ENCODE measurements around the gene EDRF1. TPM values are rescaled to one million over a fixed set of nuclear protein-coding genes. Genes with fewer than 3 reads are reported as not detected.

The EDRF1 gene
- total and polyA plus RNA-seq, 2 of the 13 experiments (the other 11 are each of a cell fraction or from before 2014, with no cell fraction given), result 16.9 to 26.7 TPM

- Histone ChIP-seq H3K27me3 (ENCODE audit: control insufficient read depth in 1 of 2, insufficient read depth in 2 of 2, low read length in 2 of 2) (no peaks in the 10 kb centered on the region), H4K20me1 (ENCODE audit: insufficient read depth, low read length) (no peaks in the 10 kb centered on the region), H3K9me3 (ENCODE audit: low read length) (no peaks in the 10 kb centered on the region), H3K4me1 (ENCODE audit: insufficient read depth, low read length) (no peaks in the 10 kb centered on the region), H3K9ac (ENCODE audit: insufficient read depth, low read depth, low read length) (no peak overlapping the region), H2AFZ (ENCODE audit: low read length) (no peak overlapping the region), H3K4me2 (ENCODE audit: low read depth, low read length) (no peak overlapping the region), H3K79me2 (ENCODE audit: insufficient read depth, low read length) (no peaks in the 10 kb centered on the region), H3K4me3 (replicated peaks in 1 of 3; ENCODE audit: insufficient read depth in 1 of 3, low read depth in 2 of 3, low read length in 3 of 3) (no peak overlapping the region), H3K27ac (ENCODE audit: extremely low read length, insufficient read depth, low read length) (no peak overlapping the region), H3K36me3 (replicated peaks in 1 of 2; ENCODE audit: control insufficient read depth in 1 of 2, insufficient read depth in 2 of 2, low read length in 2 of 2) (peaks cover 16 to 78% of the 10 kb centered on the region in 2 experiments)
- POLR2A ChIA-PET, result no interaction called here
- TF ChIP-seq SETDB1 (CRISPR knock-in tag; IDR thresholded peaks at IDR 0.05; ENCODE audit: borderline replicate concordance) (no peak), ZNF124 (CRISPR knock-in tag; IDR thresholded peaks at IDR 0.05) (no peak), ATF7-NPFF (CRISPR knock-in tag; IDR thresholded peaks at IDR 0.05; ENCODE audit: low read depth) (no peak), TFAP4 (IDR thresholded peaks at IDR 0.05; ENCODE audit: borderline replicate concordance, low read depth) (no peak), MEIS1 (CRISPR knock-in tag; IDR thresholded peaks at IDR 0.05; ENCODE audit: borderline replicate concordance) (no peak), HNF4A (CRISPR knock-in tag; IDR thresholded peaks at IDR 0.05) (no peak), ZNF597 (CRISPR knock-in tag; IDR thresholded peaks at IDR 0.05) (no peak), REPIN1 (CRISPR knock-in tag; IDR thresholded peaks at IDR 0.05; ENCODE audit: borderline replicate concordance, low read depth) (no peak), ZNF101 (CRISPR knock-in tag; IDR thresholded peaks at IDR 0.05; ENCODE audit: borderline replicate concordance, low read depth) (no peak), TEAD3 (CRISPR knock-in tag; optimal IDR thresholded peaks at IDR 0.05; ENCODE audit: borderline replicate concordance) (no peak), ZNF556 (CRISPR knock-in tag; IDR thresholded peaks at IDR 0.05; ENCODE audit: borderline replicate concordance) (no peak), HNF4G (IDR thresholded peaks at IDR 0.05; ENCODE audit: borderline replicate concordance, low read depth, low read length) (no peak), HNF4G (CRISPR knock-in tag; IDR thresholded peaks at IDR 0.05; ENCODE audit: borderline replicate concordance, low read depth) (no peak), HCFC1 (IDR thresholded peaks at IDR 0.05; ENCODE audit: low read depth, low read length) (no peak), DZIP1 (CRISPR knock-in tag; IDR thresholded peaks at IDR 0.05) (no peak)
- CTCF ChIA-PET (ENCODE audit: low intra/inter-chr PET ratio, low total read pairs), result no interaction called here
- no peak for ATAC-seq
- no peak for FAIRE-seq
- intact Hi-C loops (cut with micrococcal nuclease; ENCODE audit: unreplicated experiment), result loop anchor here (10.0 kb wide), 1 partner anchor 77 kb away; the partner anchor contains the start of genes BCCIP and UROS
- DNase-seq (ENCODE audit: low spot score), result no peak
- no TSS peak for BruUV-seq (replicated peaks)
- WGBS (ENCODE audit: low lambda C conversion rate), result 93% methylated on average over 5 of the region's 5 CpGs
- in situ Hi-C loops (cut with HindIII; ENCODE audit: extremely low pct_ligation_motif_present, low pct_unique_long_range_greater_than_20kb), result no loop called here
Observed at GRCh38 chr10:125747417-125747816, 27.9 kb downstream of the EDRF1 start.

Measured in HepG2 (cell line).